Measurements from ENCODE around the gene ABHD6. TPM values are rescaled to one million over a fixed set of nuclear protein-coding genes. Genes with fewer than 3 reads are reported as not detected.

The ABHD6 gene
- total RNA-seq, 2 donors from 2014 or later: 2.1 to 2.9 TPM

Other genes starting within 250 kb of the ABHD6 start
- gene FLNB, start 229.4 kb upstream of the ABHD6 start, total RNA-seq: 10 to 100 TPM; 41.1 to 42.5 TPM
- gene DNASE1L3, start 26.8 kb upstream of the ABHD6 start, total RNA-seq: under 1 TPM in 1 of 2 donors, not detected in 1; 0.65 TPM
- gene RPP14, start 68.5 kb downstream of the ABHD6 start, total RNA-seq: 10 to 100 TPM; 16.4 to 19.4 TPM
- 1 to 10 TPM; 6.9 to 7.3 TPM for gene HTD2, start 68.7 kb downstream of the ABHD6 start, total RNA-seq
- gene PXK, start 95.1 kb downstream of the ABHD6 start, total RNA-seq: 10 to 100 TPM; 20.1 to 23.1 TPM
- 10 to 100 TPM; 25.6 to 29.9 TPM for gene PDHB, start 196.0 kb downstream of the ABHD6 start, total RNA-seq

Data from T-helper 17 cell (primary cell).